ENCODE results near the gene PLPPR4.

DNA sequence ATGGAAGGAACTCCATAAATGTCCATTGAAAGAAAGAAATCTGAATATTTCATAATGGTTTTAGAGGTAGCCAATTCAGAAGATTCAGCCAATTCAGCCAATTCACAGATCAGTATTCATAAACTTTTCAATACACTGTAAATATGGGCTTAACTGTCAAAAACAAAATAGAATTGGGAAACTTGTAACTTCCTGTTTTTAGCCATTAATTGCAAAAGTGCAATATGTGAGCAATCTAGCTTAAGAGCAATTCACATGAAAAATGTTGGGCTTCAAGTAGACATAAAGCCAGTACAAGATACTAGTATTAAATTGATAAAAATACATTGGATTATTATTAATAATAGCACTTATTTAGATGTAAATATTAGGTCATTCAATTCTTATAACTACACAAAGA, 27.5 kb upstream of the PLPPR4 start:
- TF ChIP-seq, protein P1, sequence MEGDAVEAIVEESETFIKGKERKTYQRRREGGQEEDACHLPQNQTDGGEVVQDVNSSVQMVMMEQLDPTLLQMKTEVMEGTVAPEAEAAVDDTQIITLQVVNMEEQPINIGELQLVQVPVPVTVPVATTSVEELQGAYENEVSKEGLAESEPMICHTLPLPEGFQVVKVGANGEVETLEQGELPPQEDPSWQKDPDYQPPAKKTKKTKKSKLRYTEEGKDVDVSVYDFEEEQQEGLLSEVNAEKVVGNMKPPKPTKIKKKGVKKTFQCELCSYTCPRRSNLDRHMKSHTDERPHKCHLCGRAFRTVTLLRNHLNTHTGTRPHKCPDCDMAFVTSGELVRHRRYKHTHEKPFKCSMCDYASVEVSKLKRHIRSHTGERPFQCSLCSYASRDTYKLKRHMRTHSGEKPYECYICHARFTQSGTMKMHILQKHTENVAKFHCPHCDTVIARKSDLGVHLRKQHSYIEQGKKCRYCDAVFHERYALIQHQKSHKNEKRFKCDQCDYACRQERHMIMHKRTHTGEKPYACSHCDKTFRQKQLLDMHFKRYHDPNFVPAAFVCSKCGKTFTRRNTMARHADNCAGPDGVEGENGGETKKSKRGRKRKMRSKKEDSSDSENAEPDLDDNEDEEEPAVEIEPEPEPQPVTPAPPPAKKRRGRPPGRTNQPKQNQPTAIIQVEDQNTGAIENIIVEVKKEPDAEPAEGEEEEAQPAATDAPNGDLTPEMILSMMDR (IDR thresholded peaks at IDR 0.05; ENCODE audit: poor library complexity): no peak
- no peak for TF ChIP-seq EZH2 (IDR thresholded peaks at IDR 0.05; ENCODE audit: borderline replicate concordance)
- no peak for TF ChIP-seq EZH2phosphoT487 (IDR thresholded peaks at IDR 0.05; ENCODE audit: low read depth, severe bottlenecking, unreplicated experiment)
